HL-60/S4 (cell line): ENCODE measurements around the gene LRRFIP2.
"Not testable (repeated sequence)": the region's sequence is repeated elsewhere in the genome, so short reads cannot be mapped to it uniquely, and the experiment has no call there.

ENCODE experiments used
- in situ Hi-C: fragments of 300-500 bp; cut with MboI; formaldehyde crosslinking; loops from 2 replicates; pipeline ENCODE4 v1.14.3; 2022; ENCODE audit warnings: low sequenced_read_pairs

LRRFIP2 gene, protein sequence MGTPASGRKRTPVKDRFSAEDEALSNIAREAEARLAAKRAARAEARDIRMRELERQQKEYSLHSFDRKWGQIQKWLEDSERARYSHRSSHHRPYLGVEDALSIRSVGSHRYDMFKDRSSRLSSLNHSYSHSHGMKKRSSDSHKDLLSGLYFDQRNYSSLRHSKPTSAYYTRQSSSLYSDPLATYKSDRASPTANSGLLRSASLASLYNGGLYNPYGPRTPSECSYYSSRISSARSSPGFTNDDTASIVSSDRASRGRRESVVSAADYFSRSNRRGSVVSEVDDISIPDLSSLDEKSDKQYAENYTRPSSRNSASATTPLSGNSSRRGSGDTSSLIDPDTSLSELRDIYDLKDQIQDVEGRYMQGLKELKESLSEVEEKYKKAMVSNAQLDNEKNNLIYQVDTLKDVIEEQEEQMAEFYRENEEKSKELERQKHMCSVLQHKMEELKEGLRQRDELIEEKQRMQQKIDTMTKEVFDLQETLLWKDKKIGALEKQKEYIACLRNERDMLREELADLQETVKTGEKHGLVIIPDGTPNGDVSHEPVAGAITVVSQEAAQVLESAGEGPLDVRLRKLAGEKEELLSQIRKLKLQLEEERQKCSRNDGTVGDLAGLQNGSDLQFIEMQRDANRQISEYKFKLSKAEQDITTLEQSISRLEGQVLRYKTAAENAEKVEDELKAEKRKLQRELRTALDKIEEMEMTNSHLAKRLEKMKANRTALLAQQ

GRCh38 chr3:37174532-37175126 is at the start of gene LRRFIP2:
LRRFIP2 (minus strand) TSS chr3:37174582; CDS start chr3:37148983, 25,599 bp downstream.
- in situ Hi-C loops: no loop called here

GRCh38 chr3:37223576-37223975 is 49.2 kb upstream of the LRRFIP2 start:
- in situ Hi-C loops: no loop called here

GRCh38 chr3:37223141-37223558 is 48.8 kb upstream of the LRRFIP2 start:
- in situ Hi-C loops: no loop called here

- in situ Hi-C loops: not testable (repeated sequence)
These were observed 48.2 kb upstream of the LRRFIP2 start for GRCh38 chr3:37222542-37222941.

- in situ Hi-C loops: no loop called here
These were observed 47.0 kb upstream of the LRRFIP2 start for GRCh38 chr3:37221407-37221806.

DNA sequence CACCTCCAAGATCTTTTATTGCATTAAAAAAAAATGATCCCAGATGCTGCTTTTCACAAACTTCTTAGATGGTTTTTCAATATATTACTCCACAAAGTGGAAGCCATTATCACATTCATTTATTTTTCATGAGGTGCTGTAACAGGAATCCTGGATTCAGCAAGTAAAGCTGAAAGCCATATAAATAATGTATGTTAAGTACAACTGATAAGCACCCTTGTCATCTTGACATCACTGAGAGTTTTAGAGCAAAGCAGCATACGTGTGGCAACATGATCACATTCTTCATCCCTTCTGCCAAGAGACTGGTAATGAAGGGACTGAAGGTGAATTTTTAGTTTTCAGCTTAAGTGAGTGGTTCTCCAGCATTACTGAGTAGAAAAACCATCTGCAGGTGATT is 44.9 kb upstream of the LRRFIP2 start:
- in situ Hi-C loops: no loop called here

GRCh38 chr3:37218206-37218605 is 43.8 kb upstream of the LRRFIP2 start:
- in situ Hi-C loops: no loop called here

DNA sequence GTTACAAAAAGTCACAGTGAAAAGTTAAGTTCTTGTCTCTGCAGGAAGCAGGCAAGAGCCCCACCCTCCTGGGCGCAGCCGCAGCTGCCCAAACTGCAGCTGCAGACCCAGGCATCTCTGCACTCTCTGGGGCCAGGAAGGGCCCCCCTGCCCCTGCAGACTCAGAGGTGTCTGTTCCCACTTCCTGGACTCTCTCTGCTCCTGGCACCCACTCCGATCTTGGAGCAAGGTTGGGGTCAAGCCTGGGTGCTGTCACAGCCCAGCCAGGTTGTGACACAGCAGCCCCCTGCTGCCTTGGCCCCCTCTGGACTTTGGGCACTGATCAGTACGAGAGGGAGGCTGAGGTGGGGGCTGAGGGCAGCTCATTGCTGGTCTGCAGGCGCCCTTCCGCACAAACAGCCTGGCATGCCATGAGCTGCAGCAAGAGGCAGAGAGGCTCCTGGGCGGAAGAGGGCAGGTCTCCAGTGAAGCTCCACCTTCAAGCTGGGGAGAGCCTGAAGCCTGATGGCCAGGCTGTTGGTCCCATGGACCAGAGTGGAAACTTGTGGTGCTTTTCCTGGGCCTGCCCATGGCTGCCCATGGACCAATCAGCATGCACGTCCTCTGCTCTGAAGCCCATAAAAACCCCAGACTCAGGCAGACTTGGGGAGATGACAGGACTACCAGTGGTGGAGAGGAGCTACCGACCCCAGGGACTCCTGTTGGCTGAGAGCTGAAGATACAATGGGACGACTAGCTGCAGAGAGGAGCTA is 42.9 kb upstream of the LRRFIP2 start:
- in situ Hi-C loops: no loop called here

- in situ Hi-C loops: no loop called here
These were observed 42.3 kb upstream of the LRRFIP2 start for GRCh38 chr3:37216597-37217097.

DNA sequence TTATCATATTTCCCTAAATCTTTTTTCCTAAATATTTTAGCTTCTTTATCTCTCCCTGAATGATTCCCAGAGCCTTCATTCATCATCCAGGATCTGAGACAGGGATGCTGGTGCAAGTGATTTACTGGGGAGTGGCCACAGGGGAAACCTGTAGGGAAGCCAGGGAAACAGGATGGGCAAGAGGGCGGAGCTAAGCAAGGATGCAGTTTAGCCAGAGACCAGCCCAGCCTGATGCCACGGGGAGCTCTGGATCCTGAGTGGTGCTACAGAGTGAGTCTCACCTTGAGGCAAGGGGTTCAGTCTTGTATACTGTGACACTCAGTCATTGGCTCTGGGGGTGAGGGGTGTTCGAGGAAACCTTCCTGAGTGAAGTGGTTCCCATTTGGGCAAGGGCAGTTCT is 39.7 kb upstream of the LRRFIP2 start:
- in situ Hi-C loops: no loop called here

- in situ Hi-C loops: no loop called here
These were observed 35.8 kb upstream of the LRRFIP2 start for GRCh38 chr3:37210230-37210629.

DNA sequence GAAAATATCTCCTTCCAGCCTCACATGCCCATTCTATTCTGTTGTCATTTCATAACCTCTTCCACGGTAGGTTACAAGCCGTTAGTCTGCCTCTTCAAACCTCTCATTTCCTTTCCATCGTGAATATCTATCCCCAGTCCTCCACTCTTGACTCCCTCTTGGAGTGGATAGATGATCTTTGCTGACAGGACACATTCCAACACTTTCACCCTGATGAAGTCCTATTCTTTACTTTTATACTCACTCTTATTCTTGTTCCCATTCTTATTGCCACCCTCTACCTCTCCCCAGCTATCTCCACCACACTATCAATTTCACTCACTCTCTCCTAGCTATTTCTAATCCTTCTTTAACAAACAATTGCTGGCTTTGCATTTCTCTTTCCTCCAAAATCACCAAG is 34.2 kb upstream of the LRRFIP2 start:
- in situ Hi-C loops: not testable (repeated sequence)

DNA sequence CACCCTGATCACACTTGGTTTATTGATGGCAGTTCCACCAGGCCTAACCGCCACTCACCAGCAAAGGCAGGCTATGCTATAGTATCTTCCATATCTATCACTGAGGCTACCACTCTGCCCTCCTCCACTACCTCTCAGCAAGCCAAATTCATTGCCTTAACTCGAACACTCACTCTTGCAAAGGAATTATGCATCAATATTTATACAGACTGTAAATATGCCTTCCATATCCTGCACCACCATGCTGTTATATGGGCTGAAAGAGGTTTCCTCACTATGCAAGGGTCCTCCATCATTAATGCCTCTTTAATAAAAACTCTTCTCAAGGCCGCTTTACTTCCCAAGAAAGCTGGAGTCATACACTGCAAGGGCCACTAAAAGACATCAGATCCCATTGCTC is 33.6 kb upstream of the LRRFIP2 start:
- in situ Hi-C loops: not testable (repeated sequence)

- in situ Hi-C loops: not testable (repeated sequence)
These were observed 31.7 kb upstream of the LRRFIP2 start for GRCh38 chr3:37206041-37206440.

DNA sequence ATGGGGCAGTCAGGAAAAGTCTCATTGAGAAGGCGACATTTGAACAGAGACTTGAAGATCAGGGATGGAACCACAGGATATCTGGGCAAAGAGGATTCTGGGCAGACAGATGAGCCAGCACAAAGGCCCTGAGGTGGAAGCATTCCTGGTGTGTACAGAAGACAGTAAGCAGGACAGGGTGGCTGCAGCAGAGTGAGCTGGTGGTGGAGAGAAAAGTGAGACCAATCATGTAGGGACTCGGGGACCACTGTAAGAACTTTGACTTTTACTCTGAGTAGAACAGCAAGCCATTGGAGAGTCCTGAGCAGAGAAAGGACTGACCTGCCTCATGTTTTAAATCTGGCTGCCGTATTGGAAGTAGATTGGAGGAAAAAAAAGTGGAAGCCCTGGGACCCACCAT is 29.9 kb upstream of the LRRFIP2 start:
- in situ Hi-C loops: no loop called here

- in situ Hi-C loops: no loop called here
These were observed 27.7 kb upstream of the LRRFIP2 start for GRCh38 chr3:37202035-37202434.

GRCh38 chr3:37200141-37200540 is 25.8 kb upstream of the LRRFIP2 start:
- in situ Hi-C loops: no loop called here

GRCh38 chr3:37198996-37199395 is 24.6 kb upstream of the LRRFIP2 start:
- in situ Hi-C loops: no loop called here

DNA sequence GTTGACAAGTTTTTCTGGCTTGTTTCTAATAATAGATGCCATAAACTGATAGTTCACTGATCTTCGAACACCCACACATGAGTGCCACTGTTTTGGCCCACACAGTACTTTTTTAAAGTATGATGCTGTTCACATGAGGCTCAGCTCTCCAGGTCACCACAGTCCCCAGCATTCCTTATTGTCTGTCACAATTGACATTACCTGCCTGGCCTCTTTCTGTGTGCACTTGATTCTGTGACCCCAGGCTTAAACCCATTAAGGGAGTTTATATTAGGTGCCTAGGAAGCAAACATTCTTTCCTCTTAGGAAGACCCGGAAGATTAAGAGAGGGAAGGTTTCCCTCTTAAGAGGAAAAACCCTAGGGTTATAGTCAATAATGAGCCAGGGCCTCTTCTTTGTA is 24.2 kb upstream of the LRRFIP2 start:
- in situ Hi-C loops: no loop called here

GRCh38 chr3:37197810-37198371 is 23.5 kb upstream of the LRRFIP2 start:
- in situ Hi-C loops: no loop called here

- in situ Hi-C loops: no loop called here
These were observed 20.2 kb upstream of the LRRFIP2 start for GRCh38 chr3:37194533-37194932.
